GM19025 (cell line): ENCODE results near the gene MR1.

Source experiments
- ATAC-seq: cut with Tn5 transposase; IDR thresholded peaks from one replicate; pipeline ENCODE4 v1.9.1; 2021; ENCODE audit warnings: mild to moderate bottlenecking, low read depth, moderate library complexity; ENCODE audit not compliant: unreplicated experiment

MR1 gene

DNA sequence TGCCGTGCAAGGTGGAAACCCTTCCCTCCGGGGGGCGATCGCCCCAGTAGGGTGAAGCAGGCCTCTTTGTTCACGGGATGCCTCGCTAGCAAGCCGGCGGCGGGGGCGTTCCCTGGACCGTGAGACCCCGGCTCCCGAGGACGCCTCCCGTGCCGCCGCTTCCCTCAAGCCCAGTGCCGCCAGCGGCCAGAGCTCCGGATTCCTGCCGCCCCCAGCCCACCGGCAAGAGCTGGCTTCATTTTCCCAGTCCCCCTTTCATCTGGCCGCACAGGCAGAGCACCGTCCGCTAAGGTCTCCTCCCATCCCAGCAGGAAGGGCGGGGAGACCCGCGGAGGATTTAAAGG lies 71.0 kb downstream of the MR1 start:
- peak; percentile 3 for ATAC-seq

DNA sequence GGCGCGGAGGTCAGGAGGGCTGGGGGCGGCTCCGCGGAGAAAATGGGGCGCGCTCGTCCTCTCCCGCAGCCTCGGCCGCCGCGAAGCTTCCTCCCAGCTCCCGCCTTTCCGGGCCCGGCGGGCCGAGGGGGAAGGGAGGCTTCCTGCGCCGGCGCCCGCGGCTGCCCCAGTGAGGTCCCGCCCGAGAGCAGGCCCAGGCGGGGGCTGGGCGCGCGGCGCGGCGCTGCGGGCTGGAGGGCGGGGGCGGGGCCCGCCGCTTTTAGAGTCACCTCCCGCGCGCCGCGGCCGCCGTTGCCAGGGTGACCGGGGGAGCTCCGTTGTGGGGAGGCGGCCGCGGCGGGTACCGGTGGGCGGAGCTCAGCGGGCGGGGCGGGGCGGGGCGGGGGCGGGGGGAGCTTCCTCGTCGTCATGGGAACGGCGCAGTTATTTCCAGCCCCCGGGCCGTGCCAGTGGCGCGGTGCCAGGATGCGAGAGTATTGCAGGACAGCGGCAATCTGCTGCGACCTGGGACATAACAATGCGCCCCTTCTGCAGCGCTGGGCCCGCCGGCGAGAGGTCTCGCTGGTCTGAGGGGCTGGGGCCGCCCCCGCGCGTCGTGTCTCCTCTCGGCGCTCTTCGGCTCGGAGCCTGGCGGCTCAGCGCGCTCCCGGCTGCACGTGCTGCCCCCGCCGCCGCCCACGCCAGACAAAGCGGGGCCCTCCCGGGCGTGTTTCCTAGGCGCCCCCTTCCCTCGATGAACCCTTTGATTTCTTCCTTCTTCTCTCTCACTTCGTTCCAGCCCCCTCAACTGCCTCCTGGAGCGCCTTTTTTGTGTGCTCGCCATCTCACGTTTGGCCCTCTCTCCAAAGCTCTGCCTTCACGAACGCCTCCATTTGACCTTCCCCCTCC lies 71.6 kb downstream of the MR1 start:
- peak; percentile 87 for ATAC-seq

GRCh38 chr1:181106022-181106312 lies 72.2 kb downstream of the MR1 start:
- ATAC-seq = no peak

DNA sequence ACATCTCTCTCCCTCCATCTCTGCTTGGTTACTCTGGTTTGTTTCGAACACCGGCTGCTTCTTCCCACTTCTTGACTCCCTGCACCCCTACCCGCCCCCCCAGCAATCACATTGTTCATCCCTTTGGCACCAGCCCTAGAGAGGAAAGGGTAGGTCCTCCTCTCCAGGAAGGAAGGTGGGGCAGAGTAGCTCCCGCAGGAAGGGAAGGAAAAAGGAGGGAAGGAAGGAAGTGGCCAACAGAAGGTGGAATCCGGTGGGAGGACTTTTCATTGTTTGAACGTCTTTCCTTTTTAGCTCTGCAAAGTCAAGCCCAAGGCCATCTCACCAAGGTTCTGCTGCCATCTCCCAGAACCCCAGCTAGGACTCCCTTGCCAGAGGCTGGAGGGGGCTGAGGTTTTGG lies 72.7 kb downstream of the MR1 start:
- no peak for ATAC-seq

DNA sequence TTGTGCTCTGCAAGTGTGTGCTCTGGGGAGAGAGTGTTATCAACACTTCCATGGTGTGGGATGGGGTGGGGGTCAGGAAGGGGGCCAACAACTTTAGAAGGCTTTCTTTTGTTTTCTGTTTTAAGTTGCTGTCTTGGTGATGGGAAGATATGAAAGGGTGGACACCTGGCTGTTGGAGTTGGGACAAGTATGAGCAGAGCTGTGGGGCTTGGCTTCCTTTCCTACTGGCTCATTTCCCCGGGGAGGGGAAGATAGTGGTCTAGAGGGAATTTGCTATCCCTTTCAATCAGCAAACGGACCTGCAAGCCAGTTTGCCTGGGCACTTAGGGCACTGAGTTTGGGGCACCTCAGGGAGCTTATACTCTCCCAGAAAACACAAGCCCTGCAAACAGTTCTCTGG lies 73.9 kb downstream of the MR1 start:
- ATAC-seq = no peak

DNA sequence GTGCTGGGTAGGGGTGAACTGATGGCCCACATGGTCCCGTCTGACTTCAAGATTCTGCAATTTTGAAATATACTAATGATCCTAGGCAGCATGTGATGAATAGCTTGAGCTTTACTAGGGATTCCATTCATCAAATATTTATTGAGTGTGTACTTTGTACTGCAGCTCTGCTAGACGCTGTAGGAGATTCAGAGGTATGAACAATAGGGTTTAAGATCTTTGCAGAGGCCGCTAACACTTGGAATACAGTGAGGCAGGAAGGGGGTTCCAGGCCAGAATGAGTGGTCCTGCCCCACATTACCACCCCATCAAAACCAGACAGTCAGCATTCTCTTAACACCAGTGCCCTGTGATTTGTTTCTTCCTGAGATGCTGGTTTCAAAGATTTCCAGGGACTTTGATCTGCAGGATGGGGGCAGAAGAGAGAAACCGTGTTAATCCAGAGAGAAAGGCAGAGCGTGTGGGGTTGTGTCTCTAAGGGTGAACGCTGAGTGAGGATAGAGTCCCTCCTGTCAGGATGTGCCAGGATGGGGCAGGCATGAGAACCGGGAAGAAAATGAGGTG lies 74.6 kb downstream of the MR1 start:
- ATAC-seq = no peak

DNA sequence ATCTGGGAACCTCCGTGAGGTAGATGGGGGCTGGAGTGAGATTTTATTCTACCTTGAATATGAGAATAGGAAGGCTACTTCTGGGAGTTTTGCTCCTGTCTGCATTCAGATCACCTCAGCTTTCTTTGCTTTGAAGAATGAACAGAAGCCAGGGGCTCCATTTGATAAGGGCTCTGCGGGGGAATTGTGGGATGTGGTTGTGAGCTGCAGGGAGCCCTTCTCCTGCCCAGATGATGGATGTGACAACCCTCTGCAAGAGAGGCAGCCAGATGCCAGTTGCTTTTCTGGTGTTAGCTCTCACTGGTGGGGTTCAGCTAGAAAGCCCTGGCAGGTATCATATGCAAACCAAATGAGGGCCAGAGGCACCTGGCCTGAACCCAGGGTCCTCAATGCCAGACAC lies 76.2 kb downstream of the MR1 start:
- no peak for ATAC-seq
